Thyroid gland (tissue), 4 donors: ENCODE data around the gene EZH1. TPM values are rescaled to one million over a fixed set of nuclear protein-coding genes. Genes with fewer than 3 reads are reported as not detected.

Source experiments
- DNase-seq, 2 donors: peaks; one replicate each; pipeline ENCODE4 v3.0.0-alpha.2; 2019
- H3K27ac ChIP-seq, 3 donors: fragments of 200-600 bp; sonication (generic); 1 replicate in 2 of 3; 2 replicates in 1 of 3; pipeline ENCODE4 v1.5.1; 2016 to 2019; ENCODE audit warnings: mild to moderate bottlenecking in 1 of 3, moderate library complexity in 1 of 3
- H3K27me3 ChIP-seq: fragments of 200-600 bp; sonication (generic); one replicate; pipeline ENCODE4 v1.5.1; 2019
- H3K36me3 ChIP-seq, 2 donors: fragments of 200-600 bp; sonication (generic); one replicate each; pipeline ENCODE4 v1.5.1; 2016 to 2019
- H3K4me1 ChIP-seq, 2 donors: fragments of 200-600 bp; sonication (generic); one replicate each; pipeline ENCODE4 v1.5.1; 2017 to 2019
- H3K4me3 ChIP-seq, 3 donors: fragments of 200-600 bp; sonication (generic); replicated peaks in 1 of 3; 1 replicate in 2 of 3; 2 replicates in 1 of 3; pipeline ENCODE4 v1.5.1; 2016; ENCODE audit warnings: mild to moderate bottlenecking in 1 of 3
- H3K9me3 ChIP-seq: fragments of 200-600 bp; sonication (generic); one replicate; pipeline ENCODE4 v1.5.1; 2017
- CTCF ChIP-seq, 6 experiments: fragments of 200-600 bp in 3 of 6; fragments of 450-650 bp in 3 of 6; sonication (generic) in 3 of 6; IDR thresholded peaks; one replicate each; pipeline ENCODE4 v1.5.1; 2016 to 2019; ENCODE audit warnings: antibody characterized with exemption in 6 of 6, mild to moderate bottlenecking in 2 of 6, inconsistent platforms in 1 of 6, moderate library complexity in 1 of 6
- POLR2A ChIP-seq, 2 donors: fragments of 450-650 bp; IDR thresholded peaks; one replicate each; pipeline ENCODE4 v1.6.1; 2017; ENCODE audit warnings: antibody characterized with exemption in 2 of 2, mild to moderate bottlenecking in 2 of 2, moderate library complexity in 1 of 2
- WGBS, 2 donors: methylation state at CpG; one replicate each; pipeline ENCODE4 v1.1.5; 2017; 5-methylcytosine and 5-hydroxymethylcytosine counted together
- intact Hi-C: fragments of 100-400 bp; cut with DNase I; formaldehyde crosslinking; loops from one replicate; pipeline ENCODE4 v1.15.1; 2023
- total RNA-seq, 4 donors: library from RNA; depleted of rRNA; stranded (reverse); fragments of >200 nt; gene quantifications; one replicate each; pipeline ENCODE4 v1.2.3, GENCODE V29; 2016

Gene EZH1
- total RNA-seq, 4 donors from 2014 or later: 39.3 to 69.2 (median 56.4) TPM

GRCh38 chr17:42698736-42699414 lies 46.0 kb downstream of the EZH1 start:
- Histone ChIP-seq H3K27ac (no peak overlapping the region), H3K27me3 (no peaks in the 10 kb centered on the region), H3K36me3 (peaks cover 27 to 37% of the 10 kb centered on the region in 2 donors), H3K4me1 (peaks cover 0 to 4% of the 10 kb centered on the region in 2 donors), H3K4me3 (no peak overlapping the region), H3K9me3 (no peaks in the 10 kb centered on the region)
- intact Hi-C loops: no loop called here
- WGBS, 2 donors: 34 to 44% methylated on average over 2 of the region's 2 CpGs
- no peak for TF ChIP-seq CTCF (IDR thresholded peaks at IDR 0.05)
- no peak for TF ChIP-seq POLR2A (IDR thresholded peaks at IDR 0.05)
- no peak for DNase-seq

GRCh38 chr17:42697108-42697811 lies 47.6 kb downstream of the EZH1 start:
- no peak for DNase-seq
- peaks cover 0 to 4% of the 10 kb centered on the region in 2 donors for H3K4me1 ChIP-seq
- no peak overlapping the region for H3K4me3 ChIP-seq
- H3K27me3 ChIP-seq: no peaks in the 10 kb centered on the region
- WGBS, 2 donors: 87 to 92% methylated on average over 18 to 19 of the region's 19 CpGs
- no peaks in the 10 kb centered on the region for H3K9me3 ChIP-seq
- peaks cover 13 to 21% of the 10 kb centered on the region in 2 donors for H3K36me3 ChIP-seq
- no peak for TF ChIP-seq CTCF (IDR thresholded peaks at IDR 0.05)
- H3K27ac ChIP-seq: no peak overlapping the region
- intact Hi-C loops: no loop called here

GRCh38 chr17:42695500-42695899 lies 49.3 kb downstream of the EZH1 start:
- H3K36me3 ChIP-seq: peaks cover 0 to 4% of the 10 kb centered on the region in 2 donors
- H3K4me3 ChIP-seq: no peak overlapping the region
- peaks cover 0 to 4% of the 10 kb centered on the region in 2 donors for H3K4me1 ChIP-seq
- no peaks in the 10 kb centered on the region for H3K9me3 ChIP-seq
- WGBS, 2 donors: 92 to 93% methylated on average over 19 to 20 of the region's 20 CpGs
- no peak for DNase-seq
- no peak overlapping the region for H3K27ac ChIP-seq
- TF ChIP-seq POLR2A (IDR thresholded peaks at IDR 0.05) (no peak), CTCF (IDR thresholded peaks at IDR 0.05) (no peak)
- no peaks in the 10 kb centered on the region for H3K27me3 ChIP-seq
- intact Hi-C loops: no loop called here

GRCh38 chr17:42694524-42694923 lies 50.3 kb downstream of the EZH1 start:
- no peak for DNase-seq
- H3K4me1 ChIP-seq: peaks cover 0 to 4% of the 10 kb centered on the region in 2 donors
- 96 to 100% methylated on average over 3 of the region's 3 CpGs for WGBS, 2 donors
- no peaks in the 10 kb centered on the region for H3K36me3 ChIP-seq
- no peaks in the 10 kb centered on the region for H3K27me3 ChIP-seq
- no peak overlapping the region for H3K27ac ChIP-seq
- no peak overlapping the region for H3K4me3 ChIP-seq
- no peak for TF ChIP-seq POLR2A (IDR thresholded peaks at IDR 0.05)
- TF ChIP-seq CTCF (IDR thresholded peaks at IDR 0.05): no peak
- intact Hi-C loops: no loop called here
- no peaks in the 10 kb centered on the region for H3K9me3 ChIP-seq

GRCh38 chr17:42692489-42692888 lies 52.4 kb downstream of the EZH1 start:
- no peak for DNase-seq
- H3K27ac ChIP-seq: no peak overlapping the region
- TF ChIP-seq POLR2A (IDR thresholded peaks at IDR 0.05): no peak
- H3K36me3 ChIP-seq: no peaks in the 10 kb centered on the region
- intact Hi-C loops: no loop called here
- WGBS, 2 donors: 89 to 95% methylated on average over 11 of the region's 11 CpGs
- no peak overlapping the region for H3K4me3 ChIP-seq
- no peaks in the 10 kb centered on the region for H3K27me3 ChIP-seq
- no peaks in the 10 kb centered on the region for H3K4me1 ChIP-seq
- no peaks in the 10 kb centered on the region for H3K9me3 ChIP-seq
